IMR-90 (cell line): ENCODE results near the gene RAB31. TPM values are rescaled to one million over a fixed set of nuclear protein-coding genes. Genes with fewer than 3 reads are reported as not detected.

Source experiments
- ATAC-seq: fragments of 200-7000 bp; cut with Tn5 transposase; 2 replicates; pipeline ENCODE4 v1.9.1; 2020; ENCODE audit warnings: low read depth, mild to moderate bottlenecking, moderate library complexity
- BruUV-seq: library from RNA; stranded (reverse); fragments of 400-500 nt; replicated peaks from 2 replicates; lab custom pipeline; 2021; lab: Mats Ljungman, UMichigan
- CTCF ChIA-PET: fragments of 300-600 bp; formaldehyde crosslinking; extraction: SDS; loops from one replicate; lab custom pipeline; 2021; ENCODE audit warnings: antibody characterized with exemption; lab: Yijun Ruan, JAX
- POLR2A ChIA-PET: fragments of 300-600 bp; sonication (Branson Sonifier 250); formaldehyde crosslinking; loops from one replicate; lab custom pipeline; 2022; ENCODE audit warnings: antibody characterized with exemption; ENCODE audit not compliant: unreplicated experiment; lab: Charles Lee
- DNase-seq: peaks from one replicate; pipeline ENCODE4 v3.0.0; 2013
- H2AFZ ChIP-seq: replicated peaks from 2 replicates; pipeline ENCODE3; 2013; ENCODE audit warnings: low read length, mild to moderate bottlenecking; ENCODE audit not compliant: poor library complexity
- H2AK5ac ChIP-seq: 2 replicates; pipeline ENCODE4 v1.6.1; 2013; ENCODE audit warnings: low read depth, low read length, inconsistent platforms
- H2AK9ac ChIP-seq: replicated peaks from 2 replicates; pipeline ENCODE3; 2013; ENCODE audit warnings: mild to moderate bottlenecking, low read depth, low read length, moderate library complexity; ENCODE audit not compliant: poor library complexity
- H2BK120ac ChIP-seq: 2 replicates; pipeline ENCODE4 v1.6.1; 2013; ENCODE audit warnings: low read depth, low read length, inconsistent platforms
- H2BK15ac ChIP-seq: 3 replicates; pipeline ENCODE4 v1.6.1; 2013; ENCODE audit warnings: low read depth, low read length, inconsistent platforms
- H2BK20ac ChIP-seq: 2 replicates; pipeline ENCODE4 v1.6.1; 2013; ENCODE audit warnings: low read depth, mild to moderate bottlenecking, inconsistent platforms, low read length, moderate library complexity
- H2BK5ac ChIP-seq: 2 replicates; pipeline ENCODE4 v1.6.1; 2013; ENCODE audit warnings: mild to moderate bottlenecking, low read depth, low read length, inconsistent platforms; ENCODE audit not compliant: poor library complexity, severe bottlenecking
- H3K14ac ChIP-seq: replicated peaks from 2 replicates; pipeline ENCODE4 v1.6.1; 2013; ENCODE audit warnings: low read depth, low read length, inconsistent platforms
- H3K18ac ChIP-seq: 2 replicates; pipeline ENCODE4 v1.6.1; 2013; ENCODE audit warnings: low read depth, low read length, control low read depth
- H3K23ac ChIP-seq: 2 replicates; pipeline ENCODE4 v1.6.1; 2013; ENCODE audit warnings: low read depth, low read length, inconsistent platforms
- H3K27ac ChIP-seq: 2 replicates; pipeline ENCODE4 v1.5.1; 2013; ENCODE audit warnings: mild to moderate bottlenecking, control low read depth, low read length; ENCODE audit not compliant: insufficient read depth
- H3K27me3 ChIP-seq: 2 replicates; pipeline ENCODE4 v1.6.1; 2013; ENCODE audit warnings: low read length; ENCODE audit not compliant: control insufficient read depth, insufficient read depth
- H3K36me3 ChIP-seq: 2 replicates; pipeline ENCODE4 v1.6.1; 2013; ENCODE audit warnings: low read length, mixed read lengths; ENCODE audit not compliant: control insufficient read depth, insufficient read depth
- H3K4ac ChIP-seq: 2 replicates; pipeline ENCODE4 v1.6.1; 2013; ENCODE audit warnings: low read depth, low read length, inconsistent platforms
- H3K4me1 ChIP-seq: 2 replicates; pipeline ENCODE4 v1.6.1; 2013; ENCODE audit warnings: low read length, mixed read lengths; ENCODE audit not compliant: control insufficient read depth, insufficient read depth
- H3K4me2 ChIP-seq: 2 replicates; pipeline ENCODE4 v1.6.1; 2013; ENCODE audit warnings: low read depth, mild to moderate bottlenecking, control low read depth, low read length, moderate library complexity
- H3K4me3 ChIP-seq: 2 replicates; pipeline ENCODE4 v1.5.1; 2013; ENCODE audit warnings: low read depth, mild to moderate bottlenecking, control low read depth, low read length, moderate library complexity; ENCODE audit not compliant: insufficient read depth
- H3K56ac ChIP-seq: 2 replicates; pipeline ENCODE4 v1.6.1; 2013; ENCODE audit warnings: low read length, inconsistent platforms; ENCODE audit not compliant: insufficient read depth; ENCODE audit errors: extremely low read depth
- H3K79me1 ChIP-seq, 2 experiments: 2 replicates each; pipeline ENCODE4 v1.6.1; 2013; ENCODE audit warnings: low read length in 2 of 2, inconsistent platforms in 1 of 2, low read depth in 1 of 2
- H3K9ac ChIP-seq: 2 replicates; pipeline ENCODE4 v1.6.1; 2013; ENCODE audit warnings: low read depth, low read length, control low read depth
- H3K9me1 ChIP-seq: 2 replicates; pipeline ENCODE4 v1.6.1; 2013; ENCODE audit warnings: low read length, inconsistent platforms; ENCODE audit not compliant: insufficient read depth
- H3K9me3 ChIP-seq: 2 replicates; pipeline ENCODE4 v1.6.1; 2013; ENCODE audit warnings: low read length; ENCODE audit not compliant: control insufficient read depth, insufficient read depth
- H4K20me1 ChIP-seq: 2 replicates; pipeline ENCODE4 v1.6.1; 2013; ENCODE audit warnings: low read length, inconsistent platforms; ENCODE audit not compliant: insufficient read depth
- H4K5ac ChIP-seq: 2 replicates; pipeline ENCODE4 v1.6.1; 2013; ENCODE audit warnings: mild to moderate bottlenecking, low read depth, low read length, control low read depth
- H4K8ac ChIP-seq, 2 experiments: 2 replicates each; pipeline ENCODE4 v1.6.1; 2013; ENCODE audit warnings: low read depth in 2 of 2, low read length in 2 of 2, control low read depth in 1 of 2, inconsistent platforms in 1 of 2
- H4K91ac ChIP-seq: 2 replicates; pipeline ENCODE4 v1.6.1; 2013; ENCODE audit warnings: low read depth, low read length, inconsistent platforms; ENCODE audit not compliant: insufficient read depth
- CEBPB ChIP-seq: IDR thresholded peaks from 2 replicates; pipeline ENCODE4 v1.6.1; 2012; ENCODE audit warnings: low read depth, low read length, improper control_type of control experiment
- MAFK ChIP-seq: IDR thresholded peaks from 2 replicates; pipeline ENCODE4 v1.6.1; 2012; ENCODE audit warnings: low read depth, low read length, improper control_type of control experiment
- NFE2L2 ChIP-seq: fragments of 150-350 bp; IDR thresholded peaks from 2 replicates; pipeline ENCODE4 v1.6.1; 2016; ENCODE audit warnings: low read depth, mild to moderate bottlenecking, low read length
- POLR2A ChIP-seq: IDR thresholded peaks from 2 replicates; pipeline ENCODE4 v1.6.1; 2012; ENCODE audit warnings: mild to moderate bottlenecking, low read depth, low read length
- RCOR1 ChIP-seq: IDR thresholded peaks from 2 replicates; pipeline ENCODE4 v1.6.1; 2012; ENCODE audit warnings: mild to moderate bottlenecking, low read length, improper control_type of control experiment; ENCODE audit not compliant: insufficient replicate concordance
- RFX5 ChIP-seq: IDR thresholded peaks from 2 replicates; pipeline ENCODE4 v1.8.0; 2012; ENCODE audit warnings: low read depth, mild to moderate bottlenecking, low read length, moderate library complexity
- USF2 ChIP-seq: fragments of 150-350 bp; IDR thresholded peaks from 2 replicates; pipeline ENCODE4 v1.6.1; 2017; ENCODE audit warnings: mild to moderate bottlenecking, antibody characterized with exemption, low read length, low read depth
- WGBS, 2 experiments: methylation state at CpG; one replicate each; pipeline versions ENCODE4 v1.1.5 to v1.1.7; 2013; ENCODE audit warnings: missing lambda C conversion rate in 2 of 2; ENCODE audit not compliant: insufficient read length in 1 of 2; ENCODE audit errors: extremely low coverage in 2 of 2; 5-methylcytosine and 5-hydroxymethylcytosine counted together
- dilution Hi-C: fragments of 300-500 bp; cut with HindIII; formaldehyde crosslinking; loops from one replicate; pipeline ENCODE4 v1.14.3; 2018; ENCODE audit warnings: low sequenced_read_pairs; ENCODE audit not compliant: unreplicated experiment
- in situ Hi-C: fragments of 300-500 bp; cut with MboI; formaldehyde crosslinking; loops from 3 replicates; pipeline ENCODE4 v1.14.3; 2019; ENCODE audit warnings: low sequenced_read_pairs, inconsistent platforms, mixed read lengths
- intact Hi-C: fragments of 100-400 bp; cut with micrococcal nuclease; formaldehyde crosslinking; loops from 2 replicates; pipeline ENCODE4 v1.10.0; 2022
- polyA plus RNA-seq, 3 experiments: library from polyadenylated mRNA; depleted of rRNA; stranded (reverse); fragments of >200 nt; gene quantifications; 2 replicates each; pipeline ENCODE4 v1.2.3, GENCODE V29; 2012; ENCODE audit warnings: low replicate concordance in 1 of 3
- total RNA-seq: library from RNA; depleted of rRNA; stranded (reverse); fragments of >200 nt; gene quantifications from 2 replicates; pipeline ENCODE4 v1.2.3, GENCODE V29; 2012

Gene RAB31
- total and polyA plus RNA-seq, 2 of the 4 experiments (the other 2 are of a cell fraction): 13.8 to 26.9 TPM

- no peak overlapping the region for H2BK120ac ChIP-seq
- ChIA-PET POLR2A (no interaction called here), CTCF (no interaction called here)
- no peak overlapping the region for H4K8ac ChIP-seq
- H3K4me1 ChIP-seq: peaks cover 7% of the 10 kb centered on the region
- H3K4me3 ChIP-seq: no peak overlapping the region
- no peaks in the 10 kb centered on the region; the same call in 1 of the 2 replicates for H4K20me1 ChIP-seq
- intact Hi-C loops (no loop called here), in situ Hi-C loops (no loop called here), dilution Hi-C loops (no loop called here)
- no peak overlapping the region for H2AFZ ChIP-seq
- no peak overlapping the region for H3K56ac ChIP-seq
- H2BK20ac ChIP-seq: no peak overlapping the region
- H3K14ac ChIP-seq: no peak overlapping the region
- no peak for TF ChIP-seq USF2
- TF ChIP-seq NFE2L2: no peak
- TF ChIP-seq RFX5: no peak
- no peak for TF ChIP-seq POLR2A
- no peak for TF ChIP-seq CEBPB
- no peak for TF ChIP-seq RCOR1
- TF ChIP-seq MAFK: no peak
- H3K9me3 ChIP-seq: no peaks in the 10 kb centered on the region
- ATAC-seq (no peak), DNase-seq (no peak)
- no peak overlapping the region for H2BK5ac ChIP-seq
- no CpG with 5 or more reads among the region's 5 CpGs for WGBS, 2 experiments
- no peak overlapping the region for H3K18ac ChIP-seq
- H3K4ac ChIP-seq: no peak overlapping the region
- no peak overlapping the region for H4K91ac ChIP-seq
- no peak overlapping the region for H3K23ac ChIP-seq
- no peak overlapping the region for H3K4me2 ChIP-seq
- H3K9ac ChIP-seq: no peak overlapping the region
- no peak overlapping the region for H2BK15ac ChIP-seq
- peaks cover 3% of the 10 kb centered on the region; the same call in 1 of the 2 replicates for H3K9me1 ChIP-seq
- H3K27ac ChIP-seq: no peak overlapping the region
- H2AK5ac ChIP-seq: no peak overlapping the region
- no peaks in the 10 kb centered on the region for H3K27me3 ChIP-seq
- no TSS peak for BruUV-seq
- H4K5ac ChIP-seq: no peak overlapping the region
- peaks cover 6 to 9% of the 10 kb centered on the region in 2 experiments; a peak in 3 of 4 replicates for H3K79me1 ChIP-seq
- H2AK9ac ChIP-seq: no peak overlapping the region
- H3K36me3 ChIP-seq: peaks cover 3% of the 10 kb centered on the region; the same call in 1 of the 2 replicates
Observed at GRCh38 chr18:9858642-9859041, 150.5 kb downstream of the RAB31 start.
